ENCODE data around the gene TAX1BP3.

Gene TAX1BP3

DNA sequence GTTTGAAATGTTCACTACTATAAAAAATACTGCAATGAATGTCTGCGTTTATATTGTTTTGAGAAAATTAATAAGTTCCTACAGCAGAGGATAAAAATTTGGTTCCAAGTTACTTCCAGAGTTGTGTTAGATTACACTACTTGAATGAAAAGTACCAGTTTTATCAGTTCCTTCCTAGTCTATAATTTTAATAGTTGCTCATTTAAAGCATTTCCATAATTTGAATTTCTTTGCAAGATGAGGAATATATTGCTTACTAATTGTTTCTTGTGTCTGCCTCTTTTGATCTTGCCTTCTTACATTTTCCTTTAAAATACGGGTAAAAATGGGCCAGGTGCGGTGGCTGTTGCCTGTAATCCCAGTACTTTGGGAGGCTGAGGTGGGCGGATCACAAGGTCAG lies 4.2 kb upstream of the TAX1BP3 start:
- no peak for TF ChIP-seq CTCF (IDR thresholded peaks at IDR 0.05; ENCODE audit: control extremely low read depth, extremely low read depth, low read depth, missing control alignments)
- DNase-seq (ENCODE audit: extremely low spot score): no peak
- CTCF ChIA-PET: interaction anchor here (1.3 kb wide), 1 partner anchor 10 kb away, joined by 5 read pairs; no protein-coding TSS in a partner anchor
- POLR2A ChIA-PET: no interaction called here

DNA sequence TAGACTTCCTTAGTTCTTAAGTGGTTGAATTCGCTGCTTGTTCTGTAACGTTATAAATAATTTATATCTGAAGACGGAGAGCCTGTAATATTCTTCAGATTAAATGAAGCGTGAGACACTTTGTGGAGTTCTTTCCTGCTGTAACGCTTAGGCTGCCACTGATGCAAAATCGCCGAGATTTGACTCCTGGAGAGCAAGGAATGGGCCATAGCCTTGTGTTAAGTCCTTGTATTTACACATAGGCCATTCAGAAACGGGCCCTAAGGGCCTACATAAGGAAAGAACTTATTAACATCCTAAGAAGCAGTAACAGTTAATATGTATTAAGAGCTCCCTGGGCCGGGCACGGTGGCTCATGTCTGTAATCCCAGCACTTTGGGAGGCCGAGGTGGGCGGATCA lies 1.2 kb upstream of the TAX1BP3 start:
- CTCF ChIA-PET: interaction anchor here (1.0 kb wide), 2 partner anchors 23 to 68 kb away, joined by 3 to 4 read pairs; no protein-coding TSS in a partner anchor
- TF ChIP-seq CTCF (IDR thresholded peaks at IDR 0.05; ENCODE audit: control extremely low read depth, extremely low read depth, low read depth, missing control alignments): no peak
- DNase-seq (ENCODE audit: extremely low spot score): no peak
- POLR2A ChIA-PET: no interaction called here

DNA sequence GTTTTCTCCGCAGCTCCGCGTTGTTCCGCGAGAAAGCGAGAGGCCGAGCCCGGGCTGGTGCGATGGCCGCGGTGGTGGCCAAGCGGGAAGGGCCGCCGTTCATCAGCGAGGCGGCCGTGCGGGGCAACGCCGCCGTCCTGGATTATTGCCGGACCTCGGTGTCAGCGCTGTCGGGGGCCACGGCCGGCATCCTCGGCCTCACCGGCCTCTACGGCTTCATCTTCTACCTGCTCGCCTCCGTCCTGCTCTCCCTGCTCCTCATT lies 638 bp upstream of the TAX1BP3 start:
- DNase-seq (ENCODE audit: extremely low spot score): no peak
- CTCF ChIA-PET: interaction anchor here (1.0 to 2.5 kb wide), 3 partner anchors 23 to 177 kb away, joined by 3 to 5 read pairs (median 3); partner anchors contain the start of genes CTNS, NCBP3 and SHPK
- no peak for TF ChIP-seq CTCF (IDR thresholded peaks at IDR 0.05; ENCODE audit: control extremely low read depth, extremely low read depth, low read depth, missing control alignments)
- POLR2A ChIA-PET: no interaction called here

DNA sequence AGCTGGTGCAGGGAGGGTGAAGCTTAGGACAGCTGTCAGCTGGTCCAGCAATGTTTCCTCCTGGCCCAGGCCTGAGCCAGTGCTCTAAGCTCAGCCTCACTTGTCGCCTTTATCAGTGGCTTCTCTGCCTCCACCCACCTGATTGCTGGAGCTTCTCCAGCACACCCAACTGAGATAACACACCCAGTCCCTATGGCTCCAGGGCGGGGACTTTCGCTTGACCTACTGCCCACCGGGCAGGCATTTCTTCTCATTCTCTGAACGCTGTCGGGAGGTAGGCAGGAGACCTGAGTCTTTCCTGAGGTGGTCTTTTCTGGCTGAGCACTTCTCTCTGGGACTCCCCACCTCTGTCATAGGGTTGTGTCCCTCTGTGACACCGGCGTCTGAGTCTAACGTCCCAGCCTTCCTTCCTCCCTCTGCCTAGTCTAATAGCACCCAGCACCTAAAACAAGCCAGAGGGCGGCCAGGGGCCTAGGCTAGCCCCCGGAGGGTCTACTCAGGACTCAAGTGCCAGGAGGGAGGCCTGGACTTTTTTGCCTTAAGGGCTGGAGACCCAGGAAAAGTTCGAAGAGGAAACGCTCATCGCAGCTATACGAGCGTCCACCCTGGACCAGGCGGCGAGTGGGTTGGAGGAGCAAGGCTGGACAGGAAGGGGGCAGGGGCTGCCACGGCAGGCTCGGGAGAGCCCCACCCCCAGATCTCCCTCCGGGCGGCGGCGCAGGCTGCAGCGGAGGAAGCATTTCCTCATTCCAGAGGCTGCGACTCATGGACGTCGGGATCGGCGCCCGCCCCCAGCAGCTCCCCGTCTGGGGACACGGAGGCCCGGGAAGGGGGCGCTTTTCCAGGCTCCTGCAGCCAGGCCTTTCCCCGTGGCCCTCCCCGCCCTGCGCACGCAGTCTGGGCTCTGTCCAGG lies 756 bp downstream of the TAX1BP3 start:
- DNase-seq (ENCODE audit: extremely low spot score): no peak
- no peak for TF ChIP-seq CTCF (IDR thresholded peaks at IDR 0.05; ENCODE audit: control extremely low read depth, extremely low read depth, low read depth, missing control alignments)
- ChIA-PET CTCF (interaction anchor here (0.9 to 2.5 kb wide), 6 partner anchors 15 to 179 kb away, joined by 3 to 5 read pairs (median 3); partner anchors contain the start of genes CTNS, NCBP3 and SHPK), POLR2A (no interaction called here)

- ChIA-PET CTCF (interaction anchor here (1.1 kb wide), 2 partner anchors 16 to 28 kb away, joined by 3 to 4 read pairs; no protein-coding TSS in a partner anchor), POLR2A (interaction anchor here (0.6 kb wide), 1 partner anchor 29 kb away, joined by 3 read pairs; no protein-coding TSS in a partner anchor)
- DNase-seq (ENCODE audit: extremely low spot score): no peak
- no peak for TF ChIP-seq CTCF (IDR thresholded peaks at IDR 0.05; ENCODE audit: control extremely low read depth, extremely low read depth, low read depth, missing control alignments)
These were observed 1.9 kb downstream of the TAX1BP3 start for GRCh38 chr17:3666516-3666915.

DNA sequence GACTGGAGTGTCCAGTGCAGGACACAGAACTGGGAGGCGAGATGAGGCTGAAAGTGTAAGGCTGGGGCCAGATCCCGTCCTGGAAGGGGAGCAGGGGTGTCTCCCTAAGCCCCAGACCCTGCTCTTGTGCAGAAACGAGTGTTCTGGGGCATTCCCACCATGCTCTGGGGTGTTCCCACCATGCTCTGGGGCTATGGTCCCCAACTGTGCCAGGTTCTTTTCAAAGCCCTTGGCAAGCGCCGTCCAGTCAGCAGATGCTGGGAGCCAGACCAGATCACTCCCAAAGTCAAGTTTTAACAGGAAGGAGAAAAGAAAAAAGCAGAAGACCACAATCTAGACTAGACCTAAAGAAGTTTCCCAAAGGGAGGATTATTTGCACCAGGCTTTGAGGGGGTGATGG lies 2.5 kb downstream of the TAX1BP3 start:
- POLR2A ChIA-PET: no interaction called here
- DNase-seq (ENCODE audit: extremely low spot score): no peak
- no peak for TF ChIP-seq CTCF (IDR thresholded peaks at IDR 0.05; ENCODE audit: control extremely low read depth, extremely low read depth, low read depth, missing control alignments)
- CTCF ChIA-PET: no interaction called here

Measured in GM10248 (cell line).